ENCODE measurements around the gene EVI5L. TPM values are rescaled to one million over a fixed set of nuclear protein-coding genes. Genes with fewer than 3 reads are reported as not detected.

The EVI5L gene
- total and polyA plus RNA-seq, 2 of the 8 experiments (the other 6 are each of a cell fraction or from before 2014, with no cell fraction given) = 7.2 to 11.0 TPM

GRCh38 chr19:7910321-7911161, 80.5 kb downstream of the EVI5L start:
- H2AK5ac ChIP-seq (ENCODE audit: low read depth, low read length) = no peak overlapping the region
- H3K4me1 ChIP-seq (replicated peaks in 1 of 4; ENCODE audit: control insufficient read depth in 3 of 4, insufficient read depth in 4 of 4, low read length in 3 of 4) = no peaks in the 10 kb centered on the region
- H2BK12ac ChIP-seq (ENCODE audit: low read depth, low read length) = no peak overlapping the region
- CTCF ChIA-PET (ENCODE audit: partially characterized antibody) = interaction anchor here (0.6 to 1.7 kb wide), 4 partner anchors 14 to 58 kb away, joined by 3 to 7 read pairs (median 4); no protein-coding TSS in a partner anchor
- POLR2A ChIA-PET (ENCODE audit: partially characterized antibody) = interaction anchor here (0.9 to 2.3 kb wide), 4 partner anchors 10 to 16 kb away, joined by 5 to 10 read pairs (median 8); partner anchors contain the start of gene SNAPC2
- no peak overlapping the region for H3K27ac ChIP-seq (ENCODE audit: low read depth, low read length)
- no peak for DNase-seq (ENCODE audit: low read depth in 1 of 2, low spot score in 2 of 2)
- no peak overlapping the region for H3K18ac ChIP-seq (ENCODE audit: extremely low read depth, low read length)
- no peak overlapping the region for H4K91ac ChIP-seq (replicated peaks; ENCODE audit: insufficient read length, low read length)
- no peak overlapping the region for H3K14ac ChIP-seq (ENCODE audit: insufficient read length)
- H2BK15ac ChIP-seq (ENCODE audit: low read length) = no peak overlapping the region
- peaks cover 5 to 30% (median 16%) of the 10 kb centered on the region in 4 experiments; a peak in 5 of 8 replicates for H3K36me3 ChIP-seq (ENCODE audit: control insufficient read depth in 2 of 4, insufficient read depth in 4 of 4, low read length in 3 of 4)
- no peak for FAIRE-seq
- no peak overlapping the region for H3K4me2 ChIP-seq (ENCODE audit: insufficient read depth in 1 of 2, low read depth in 2 of 2, low read length in 2 of 2)
- no peak overlapping the region for H2BK5ac ChIP-seq (ENCODE audit: low read depth, low read length)
- H2AFZ ChIP-seq (ENCODE audit: low read length) = no peak overlapping the region
- H3K23ac ChIP-seq (ENCODE audit: insufficient read length) = no peak overlapping the region
- H3K56ac ChIP-seq (replicated peaks; ENCODE audit: insufficient read length, low read depth, low read length) = no peak overlapping the region
- H3K79me2 ChIP-seq (ENCODE audit: control insufficient read depth in 1 of 2, insufficient read depth in 2 of 2, low read length in 2 of 2) = peaks cover 0 to 10% of the 10 kb centered on the region in 2 experiments; a peak in 1 of 4 replicates
- H3K23me2 ChIP-seq (ENCODE audit: low read depth, low read length) = no peaks in the 10 kb centered on the region; the same call in 1 of the 2 replicates
- 92% methylated on average over 33 of the region's 54 CpGs; no CpG with 5 or more reads in 1 of the 2 experiments for WGBS, 2 experiments (ENCODE audit: extremely low coverage in 1 of 2, insufficient coverage in 1 of 2, insufficient read length in 1 of 2, insufficient replicate concordance in 2 of 2, low coverage in 1 of 2, low lambda C conversion rate in 2 of 2, missing lambda C conversion rate in 1 of 2)
- no peaks in the 10 kb centered on the region for H3K9me3 ChIP-seq (ENCODE audit: insufficient read depth in 2 of 2, low read depth in 1 of 2, low read length in 1 of 2)
- no peak overlapping the region for H3K4ac ChIP-seq (replicated peaks; ENCODE audit: insufficient read length, low read depth, low read length)
- H3K27me3 ChIP-seq (replicated peaks in 1 of 4; ENCODE audit: control insufficient read depth in 3 of 4, extremely low read depth in 1 of 4, insufficient read depth in 3 of 4, low read length in 3 of 4) = peaks cover 0 to 11% (median 8%) of the 10 kb centered on the region in 4 experiments; a peak in 5 of 7 replicates
- no peak overlapping the region for H2BK20ac ChIP-seq (ENCODE audit: low read length)
- H4K5ac ChIP-seq (ENCODE audit: insufficient read length, low read depth, low read length) = no peak overlapping the region
- no peak overlapping the region for H2BK120ac ChIP-seq (replicated peaks; ENCODE audit: low read depth, low read length)
- H3K79me1 ChIP-seq (ENCODE audit: low read depth, low read length) = 0 out of 2 replicates have a peak, but pooled peaks cover 4% of the 10 kb centered on the region
- H3K4me3 ChIP-seq (ENCODE audit: extremely low read depth in 1 of 4, insufficient read depth in 2 of 4, low read depth in 3 of 4, low read length in 4 of 4) = no peak overlapping the region
- peaks cover 5 to 22% of the 10 kb centered on the region in 2 experiments for H4K20me1 ChIP-seq (replicated peaks in 1 of 2; ENCODE audit: control insufficient read depth in 1 of 2, insufficient read depth in 2 of 2, low read length in 2 of 2)
- no peak overlapping the region for H3K9ac ChIP-seq (replicated peaks in 1 of 4; ENCODE audit: extremely low read depth in 1 of 4, low read depth in 3 of 4, low read length in 3 of 4)
- no peak overlapping the region for H4K8ac ChIP-seq (ENCODE audit: extremely low read depth, insufficient read depth, low read length)
- TF ChIP-seq NANOG (IDR thresholded peaks at IDR 0.05; ENCODE audit: insufficient read depth, low read depth, low read length, poor library complexity, severe bottlenecking) (no peak), SRF (IDR thresholded peaks at IDR 0.05; ENCODE audit: low read depth, low read length) (no peak), ATF3 (IDR thresholded peaks at IDR 0.05; ENCODE audit: insufficient read depth, low read depth, low read length) (no peak), YY1 (IDR thresholded peaks at IDR 0.05; ENCODE audit: low read depth, low read length) (no peak), TAF1 (IDR thresholded peaks at IDR 0.05; ENCODE audit: low read depth, low read length) (no peak), KDM4A (IDR thresholded peaks at IDR 0.05; ENCODE audit: low read depth, low read length, severe bottlenecking) (no peak), SUZ12 (IDR thresholded peaks at IDR 0.05; ENCODE audit: low read length) (no peak), SP4 (IDR thresholded peaks at IDR 0.05; ENCODE audit: low read length) (no peak), TCF12 (IDR thresholded peaks at IDR 0.05; ENCODE audit: low read depth, low read length) (no peak)
- TF ChIP-seq, protein P1, sequence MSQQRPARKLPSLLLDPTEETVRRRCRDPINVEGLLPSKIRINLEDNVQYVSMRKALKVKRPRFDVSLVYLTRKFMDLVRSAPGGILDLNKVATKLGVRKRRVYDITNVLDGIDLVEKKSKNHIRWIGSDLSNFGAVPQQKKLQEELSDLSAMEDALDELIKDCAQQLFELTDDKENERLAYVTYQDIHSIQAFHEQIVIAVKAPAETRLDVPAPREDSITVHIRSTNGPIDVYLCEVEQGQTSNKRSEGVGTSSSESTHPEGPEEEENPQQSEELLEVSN (IDR thresholded peaks at IDR 0.05) = no peak
